MCF 10A (cell line): ENCODE results near the gene TMEM202. TPM values are rescaled to one million over a fixed set of nuclear protein-coding genes. Genes with fewer than 3 reads are reported as not detected.

ENCODE experiments used
- BruUV-seq: library from RNA; stranded (reverse); fragments of 400-500 nt; replicated peaks from 2 replicates; lab custom pipeline; 2021; lab: Mats Ljungman, UMichigan
- CTCF ChIA-PET: fragments of 300-600 bp; sonication (Branson Sonifier 250); formaldehyde crosslinking; extraction: SDS; loops from one replicate; lab custom pipeline; 2021; ENCODE audit warnings: antibody characterized with exemption, inconsistent platforms; lab: Yijun Ruan, JAX
- POLR2A ChIA-PET: fragments of 300-600, 350-650 bp; sonication (Branson Sonifier 250); formaldehyde crosslinking; extraction: SDS; loops from one replicate; lab custom pipeline; 2020; ENCODE audit warnings: antibody characterized with exemption, inconsistent platforms; lab: Yijun Ruan, JAX
- DNase-seq: peaks from one replicate; pipeline ENCODE4 v3.0.0-alpha.2; 2018; ENCODE audit not compliant: unreplicated experiment
- H3K27ac Mint-ChIP-seq: one replicate; pipeline ENCODE4 v1.8.0; 2022; ENCODE audit warnings: mild to moderate bottlenecking, low read depth, mixed read lengths; ENCODE audit not compliant: unreplicated experiment
- H3K27me3 Mint-ChIP-seq: one replicate; pipeline ENCODE4 v1.8.0; 2022; ENCODE audit warnings: mixed read lengths; ENCODE audit not compliant: insufficient read depth, unreplicated experiment
- H3K36me3 Mint-ChIP-seq: one replicate; pipeline ENCODE4 v1.8.0; 2022; ENCODE audit warnings: mild to moderate bottlenecking, moderate library complexity, mixed read lengths; ENCODE audit not compliant: insufficient read depth, unreplicated experiment
- H3K4me1 Mint-ChIP-seq: one replicate; pipeline ENCODE4 v1.8.0; 2022; ENCODE audit warnings: mixed read lengths; ENCODE audit not compliant: insufficient read depth, unreplicated experiment
- H3K4me3 Mint-ChIP-seq: one replicate; pipeline ENCODE4 v1.8.0; 2022; ENCODE audit warnings: mild to moderate bottlenecking, moderate library complexity, mixed read lengths; ENCODE audit not compliant: unreplicated experiment
- H3K9me3 Mint-ChIP-seq: one replicate; pipeline ENCODE4 v1.8.0; 2022; ENCODE audit warnings: mixed read lengths; ENCODE audit not compliant: unreplicated experiment
- CTCF ChIP-seq: fragments of 200-600 bp; IDR thresholded peaks from one replicate; pipeline ENCODE4 v1.8.0; 2022; ENCODE audit warnings: antibody characterized with exemption, mild to moderate bottlenecking; ENCODE audit not compliant: unreplicated experiment
- intact Hi-C: fragments of 100-400 bp; cut with micrococcal nuclease; formaldehyde crosslinking; loops from 2 replicates; pipeline ENCODE4 v1.14.1; 2022
- total RNA-seq: library from RNA; stranded (reverse); gene quantifications from 2 replicates; pipeline ENCODE4 v1.2.3, GENCODE V29; 2022

The TMEM202 gene
- total RNA-seq, 1 experiment from 2014 or later, result not detected

GRCh38 chr15:72358650-72359171 is 39.4 kb upstream of the TMEM202 start:
- no peaks in the 10 kb centered on the region for H3K27me3 Mint-ChIP-seq
- H3K27ac Mint-ChIP-seq, result peak overlapping the region; percentile 37
- H3K4me1 Mint-ChIP-seq, result peaks cover 11% of the 10 kb centered on the region
- H3K9me3 Mint-ChIP-seq, result no peaks in the 10 kb centered on the region
- peak overlapping the region; percentile 5 for H3K4me3 Mint-ChIP-seq
- no peak for TF ChIP-seq CTCF
- POLR2A ChIA-PET, result interaction anchor here (0.9 to 2.0 kb wide), 6 partner anchors 10 to 116 kb away, joined by 3 to 8 read pairs (median 4); partner anchors contain the start of genes ARIH1 and HEXA
- DNase-seq, result peak; percentile 86
- BruUV-seq, result no TSS peak
- H3K36me3 Mint-ChIP-seq, result peaks cover 24% of the 10 kb centered on the region
- intact Hi-C loops, result no loop called here
- CTCF ChIA-PET, result no interaction called here

GRCh38 chr15:72361176-72361575 is 36.9 kb upstream of the TMEM202 start:
- TF ChIP-seq CTCF, result no peak
- Mint-ChIP-seq H3K36me3 (peaks cover 8% of the 10 kb centered on the region), H3K4me1 (peaks cover 11% of the 10 kb centered on the region), H3K27ac (no peak overlapping the region), H3K27me3 (no peaks in the 10 kb centered on the region), H3K4me3 (no peak overlapping the region), H3K9me3 (no peaks in the 10 kb centered on the region)
- intact Hi-C loops, result no loop called here
- no TSS peak for BruUV-seq
- no peak for DNase-seq
- CTCF ChIA-PET, result no interaction called here
- POLR2A ChIA-PET, result interaction anchor here (1.0 to 2.5 kb wide), 4 partner anchors 12 to 115 kb away, joined by 3 to 21 read pairs (median 4); partner anchors contain the start of gene HEXA

GRCh38 chr15:72365844-72366243 is 32.3 kb upstream of the TMEM202 start:
- no peak for DNase-seq
- no peak overlapping the region for H3K4me3 Mint-ChIP-seq
- peaks cover 27% of the 10 kb centered on the region for H3K36me3 Mint-ChIP-seq
- peak overlapping the region; percentile 43 for H3K27ac Mint-ChIP-seq
- no peaks in the 10 kb centered on the region for H3K27me3 Mint-ChIP-seq
- no peak for TF ChIP-seq CTCF
- CTCF ChIA-PET, result no interaction called here
- H3K9me3 Mint-ChIP-seq, result no peaks in the 10 kb centered on the region
- no TSS peak for BruUV-seq
- intact Hi-C loops, result no loop called here
- POLR2A ChIA-PET, result interaction anchor here (0.7 kb wide), 1 partner anchor 10 kb away, joined by 8 read pairs; the partner anchor contains the start of gene HEXA
- H3K4me1 Mint-ChIP-seq, result peaks cover 5% of the 10 kb centered on the region

- Mint-ChIP-seq H3K27ac (no peak overlapping the region), H3K9me3 (no peaks in the 10 kb centered on the region), H3K4me3 (no peak overlapping the region), H3K4me1 (peaks cover 5% of the 10 kb centered on the region), H3K36me3 (peaks cover 30% of the 10 kb centered on the region), H3K27me3 (no peaks in the 10 kb centered on the region)
- no peak for TF ChIP-seq CTCF
- DNase-seq, result no peak
- ChIA-PET POLR2A (interaction anchor here (0.7 to 1.2 kb wide), 3 partner anchors 10 to 219 kb away, joined by 3 read pairs; no protein-coding TSS in a partner anchor), CTCF (interaction anchor here (0.6 to 1.0 kb wide), 3 partner anchors 23 to 94 kb away, joined by 3 read pairs; no protein-coding TSS in a partner anchor)
- intact Hi-C loops, result no loop called here
- BruUV-seq, result no TSS peak
Observed at GRCh38 chr15:72368325-72368724, 29.8 kb upstream of the TMEM202 start.
